Measurements from ENCODE around the gene MTCL1. TPM values are rescaled to one million over a fixed set of nuclear protein-coding genes. Genes with fewer than 3 reads are reported as not detected.

The MTCL1 gene
- total and polyA plus RNA-seq, 2 of the 8 experiments (the other 6 are each of a cell fraction or from before 2014, with no cell fraction given), result 16.6 to 60.8 TPM

GRCh38 chr18:8856769-8857393 is 151.5 kb downstream of the MTCL1 start:
- CTCF ChIA-PET (ENCODE audit: partially characterized antibody), result interaction anchor here (1.2 kb wide), 1 partner anchor 63 kb away, joined by 3 read pairs; no protein-coding TSS in a partner anchor
- FAIRE-seq, result no peak
- WGBS, 2 experiments (ENCODE audit: extremely low coverage in 1 of 2, insufficient coverage in 1 of 2, insufficient read length in 1 of 2, insufficient replicate concordance in 2 of 2, low coverage in 1 of 2, low lambda C conversion rate in 2 of 2, missing lambda C conversion rate in 1 of 2), result 92% methylated on average over 32 of the region's 34 CpGs; no CpG with 5 or more reads in 1 of the 2 experiments
- POLR2A ChIA-PET (ENCODE audit: partially characterized antibody), result interaction anchor here (1.2 kb wide), 1 partner anchor 32 kb away, joined by 3 read pairs; no protein-coding TSS in a partner anchor
- H3K9me3 ChIP-seq (ENCODE audit: insufficient read depth in 2 of 2, low read depth in 1 of 2, low read length in 1 of 2), result no peaks in the 10 kb centered on the region
- peak overlapping the region; percentile 66; the same call in 1 of the 2 replicates for H4K8ac ChIP-seq (ENCODE audit: extremely low read depth, insufficient read depth, low read length)
- H3K4me2 ChIP-seq (ENCODE audit: insufficient read depth in 1 of 2, low read depth in 2 of 2, low read length in 2 of 2), result no peak overlapping the region
- DNase-seq (ENCODE audit: low read depth in 1 of 2, low spot score in 2 of 2), result no peak
- H3K4ac ChIP-seq (replicated peaks; ENCODE audit: insufficient read length, low read depth, low read length), result no peak overlapping the region
- no peaks in the 10 kb centered on the region for H3K23me2 ChIP-seq (ENCODE audit: low read depth, low read length)
- no peak overlapping the region for H4K5ac ChIP-seq (ENCODE audit: insufficient read length, low read depth, low read length)
- no peaks in the 10 kb centered on the region; a peak in 3 of 7 replicates for H3K4me1 ChIP-seq (replicated peaks in 1 of 4; ENCODE audit: control insufficient read depth in 3 of 4, insufficient read depth in 4 of 4, low read length in 3 of 4)
- H2BK5ac ChIP-seq (ENCODE audit: low read depth, low read length), result no peak overlapping the region
- no peaks in the 10 kb centered on the region for H4K20me1 ChIP-seq (replicated peaks in 1 of 2; ENCODE audit: control insufficient read depth in 1 of 2, insufficient read depth in 2 of 2, low read length in 2 of 2)
- no peaks in the 10 kb centered on the region for H3K27me3 ChIP-seq (replicated peaks in 1 of 4; ENCODE audit: control insufficient read depth in 3 of 4, extremely low read depth in 1 of 4, insufficient read depth in 3 of 4, low read length in 3 of 4)
- no peak overlapping the region for H4K91ac ChIP-seq (replicated peaks; ENCODE audit: insufficient read length, low read length)
- H3K14ac ChIP-seq (ENCODE audit: insufficient read length), result no peak overlapping the region
- H3K18ac ChIP-seq (ENCODE audit: extremely low read depth, low read length), result no peak overlapping the region
- no peak overlapping the region for H3K4me3 ChIP-seq (ENCODE audit: extremely low read depth in 1 of 4, insufficient read depth in 2 of 4, low read depth in 3 of 4, low read length in 4 of 4)
- H2AK5ac ChIP-seq (ENCODE audit: low read depth, low read length), result no peak overlapping the region
- H2BK15ac ChIP-seq (ENCODE audit: low read length), result no peak overlapping the region
- no peak overlapping the region for H2BK12ac ChIP-seq (ENCODE audit: low read depth, low read length)
- no peaks in the 10 kb centered on the region for H3K79me2 ChIP-seq (ENCODE audit: control insufficient read depth in 1 of 2, insufficient read depth in 2 of 2, low read length in 2 of 2)
- no peak overlapping the region for H3K23ac ChIP-seq (ENCODE audit: insufficient read length)
- no peak overlapping the region for H3K9ac ChIP-seq (replicated peaks in 1 of 4; ENCODE audit: extremely low read depth in 1 of 4, low read depth in 3 of 4, low read length in 3 of 4)
- H3K36me3 ChIP-seq (ENCODE audit: control insufficient read depth in 2 of 4, insufficient read depth in 4 of 4, low read length in 3 of 4), result no peaks in the 10 kb centered on the region
- H3K27ac ChIP-seq (ENCODE audit: low read depth, low read length), result no peak overlapping the region
- H2BK20ac ChIP-seq (ENCODE audit: low read length), result no peak overlapping the region
- no peak overlapping the region for H3K56ac ChIP-seq (replicated peaks; ENCODE audit: insufficient read length, low read depth, low read length)
- H2BK120ac ChIP-seq (replicated peaks; ENCODE audit: low read depth, low read length), result no peak overlapping the region
- H3K79me1 ChIP-seq (ENCODE audit: low read depth, low read length), result no peaks in the 10 kb centered on the region
- H2AFZ ChIP-seq (ENCODE audit: low read length), result 0 out of 2 replicates have a peak overlapping the region, but pooled peaks have one; percentile 47
- TF ChIP-seq EZH2 (IDR thresholded peaks at IDR 0.05; ENCODE audit: low read depth, low read length, severe bottlenecking) (no peak), CBX8 (IDR thresholded peaks at IDR 0.05; ENCODE audit: borderline replicate concordance, low read depth, low read length) (no peak), HDAC2 (IDR thresholded peaks at IDR 0.05; ENCODE audit: borderline replicate concordance in 1 of 2, low read depth in 2 of 2, low read length in 2 of 2) (no peak), PHF8 (conservative IDR thresholded peaks at IDR 0.05; ENCODE audit: low read depth, low read length) (no peak), TAF1 (IDR thresholded peaks at IDR 0.05; ENCODE audit: low read depth, low read length) (no peak), SRF (IDR thresholded peaks at IDR 0.05; ENCODE audit: low read depth, low read length) (no peak), ZNF274 (IDR thresholded peaks at IDR 0.05; ENCODE audit: borderline replicate concordance, extremely low read depth, low read length) (no peak), GABPA (IDR thresholded peaks at IDR 0.05; ENCODE audit: borderline replicate concordance, insufficient read depth, low read length) (no peak), CHD1 (IDR thresholded peaks at IDR 0.05; ENCODE audit: low read depth, low read length) (no peak), RXRA (IDR thresholded peaks at IDR 0.05; ENCODE audit: insufficient read depth, low read depth, low read length) (no peak), NANOG (IDR thresholded peaks at IDR 0.05; ENCODE audit: insufficient read depth, low read depth, low read length, poor library complexity, severe bottlenecking) (no peak), JUND (IDR thresholded peaks at IDR 0.05; ENCODE audit: low read length) (no peak), SP4 (IDR thresholded peaks at IDR 0.05; ENCODE audit: low read length) (no peak)
